Measurements from ENCODE around the gene SMTN. TPM values are rescaled to one million over a fixed set of nuclear protein-coding genes. Genes with fewer than 3 reads are reported as not detected.

SMTN gene
- total and polyA plus RNA-seq, 3 experiments from 2014 or later = 0.98 to 14.7 (median 13.2) TPM

DNA sequence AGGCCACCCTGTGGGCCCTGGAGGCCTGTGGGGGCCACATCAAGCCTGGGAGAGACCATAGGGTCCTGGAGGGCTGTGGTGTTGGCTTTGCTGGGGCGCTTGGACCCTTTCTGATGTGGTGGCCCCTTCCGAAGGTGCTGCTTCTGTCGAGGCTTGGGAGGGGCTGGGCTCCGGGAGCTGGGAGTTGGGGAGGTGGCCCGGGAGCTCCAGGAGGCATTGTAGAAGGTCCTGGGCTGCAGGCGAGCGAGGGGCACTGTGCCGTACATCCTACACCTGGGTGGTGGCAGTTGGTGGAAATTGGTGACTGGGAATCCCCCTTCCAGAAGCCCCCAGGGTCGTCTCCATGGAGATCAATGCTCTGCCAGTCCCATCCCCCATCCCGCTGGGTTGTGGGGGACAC is 56.6 kb downstream of the SMTN start:
- no peak for DNase-seq
- no peak overlapping the region for H3K27ac Mint-ChIP-seq
- Histone ChIP-seq H3K27ac (ENCODE audit: low read depth, low read length) (no peak overlapping the region), H3K4me3 (ENCODE audit: low read length) (no peak overlapping the region), H3K4me1 (ENCODE audit: insufficient read depth, low read length) (no peaks in the 10 kb centered on the region), H3K27me3 (ENCODE audit: insufficient read depth, low read length, poor library complexity, severe bottlenecking) (no peaks in the 10 kb centered on the region), H3K9me3 (ENCODE audit: low read length) (no peaks in the 10 kb centered on the region), H3K36me3 (ENCODE audit: insufficient read depth, low read length) (no peaks in the 10 kb centered on the region)
- no peak overlapping the region for H3K4me3 Mint-ChIP-seq
- H3K36me3 Mint-ChIP-seq = no peaks in the 10 kb centered on the region
- ChIA-PET CTCF (no interaction called here), POLR2A (no interaction called here)
- no peaks in the 10 kb centered on the region for H3K4me1 Mint-ChIP-seq
- no peaks in the 10 kb centered on the region for H3K9me3 Mint-ChIP-seq
- H3K27me3 Mint-ChIP-seq = peaks cover 8 to 9% of the 10 kb centered on the region in 2 donors

- Mint-ChIP-seq H3K27me3 (peaks cover 8 to 9% of the 10 kb centered on the region in 2 donors), H3K36me3 (no peaks in the 10 kb centered on the region), H3K4me1 (no peaks in the 10 kb centered on the region), H3K4me3 (no peak overlapping the region), H3K9me3 (no peaks in the 10 kb centered on the region), H3K27ac (no peak overlapping the region)
- H3K27ac ChIP-seq (ENCODE audit: low read depth, low read length) = no peak overlapping the region
- no peaks in the 10 kb centered on the region for H3K4me1 ChIP-seq (ENCODE audit: insufficient read depth, low read length)
- CTCF ChIA-PET = no interaction called here
- no peaks in the 10 kb centered on the region for H3K9me3 ChIP-seq (ENCODE audit: low read length)
- H3K36me3 ChIP-seq (ENCODE audit: insufficient read depth, low read length) = no peaks in the 10 kb centered on the region
- no peaks in the 10 kb centered on the region for H3K27me3 ChIP-seq (ENCODE audit: insufficient read depth, low read length, poor library complexity, severe bottlenecking)
- POLR2A ChIA-PET = no interaction called here
- H3K4me3 ChIP-seq (ENCODE audit: low read length) = no peak overlapping the region
- no peak for DNase-seq
These were observed 57.0 kb downstream of the SMTN start for GRCh38 chr22:31138126-31138525.

GRCh38 chr22:31139066-31139465 is 57.9 kb downstream of the SMTN start:
- POLR2A ChIA-PET = no interaction called here
- Histone ChIP-seq H3K4me3 (ENCODE audit: low read length) (no peak overlapping the region), H3K36me3 (ENCODE audit: insufficient read depth, low read length) (no peaks in the 10 kb centered on the region), H3K4me1 (ENCODE audit: insufficient read depth, low read length) (no peaks in the 10 kb centered on the region), H3K9me3 (ENCODE audit: low read length) (no peaks in the 10 kb centered on the region), H3K27me3 (ENCODE audit: insufficient read depth, low read length, poor library complexity, severe bottlenecking) (no peaks in the 10 kb centered on the region), H3K27ac (ENCODE audit: low read depth, low read length) (no peak overlapping the region)
- no peak for DNase-seq
- CTCF ChIA-PET = no interaction called here
- H3K9me3 Mint-ChIP-seq = no peaks in the 10 kb centered on the region
- no peak overlapping the region for H3K27ac Mint-ChIP-seq
- no peak overlapping the region for H3K4me3 Mint-ChIP-seq
- no peaks in the 10 kb centered on the region for H3K36me3 Mint-ChIP-seq
- peaks cover 8 to 9% of the 10 kb centered on the region in 2 donors for H3K27me3 Mint-ChIP-seq
- H3K4me1 Mint-ChIP-seq = no peaks in the 10 kb centered on the region

GRCh38 chr22:31139866-31140716 is 59.0 kb downstream of the SMTN start, which contains the start of gene PLA2G3:
PLA2G3 (minus strand) TSS chr22:31140508; CDS start chr22:31140354, 154 bp downstream.
- H3K36me3 Mint-ChIP-seq = no peaks in the 10 kb centered on the region
- H3K4me3 ChIP-seq (ENCODE audit: low read length) = no peak within 1 kb of the TSS
- peak within 1 kb of the TSS in 1 of 7 donors; percentile 54 for H3K4me3 Mint-ChIP-seq
- ChIA-PET CTCF (no interaction called here), POLR2A (no interaction called here)
- H3K4me1 ChIP-seq (ENCODE audit: insufficient read depth, low read length) = no peaks in the 10 kb centered on the region
- H3K27me3 ChIP-seq (ENCODE audit: insufficient read depth, low read length, poor library complexity, severe bottlenecking) = no peaks in the 10 kb centered on the region
- H3K27me3 Mint-ChIP-seq = peaks cover 8 to 9% of the 10 kb centered on the region in 2 donors
- H3K9me3 ChIP-seq (ENCODE audit: low read length) = no peaks in the 10 kb centered on the region
- H3K27ac Mint-ChIP-seq = peak within 1 kb of the TSS in 1 of 8 donors; percentile 27
- H3K36me3 ChIP-seq (ENCODE audit: insufficient read depth, low read length) = no peaks in the 10 kb centered on the region
- H3K9me3 Mint-ChIP-seq = no peaks in the 10 kb centered on the region
- no peaks in the 10 kb centered on the region for H3K4me1 Mint-ChIP-seq
- DNase-seq = no peak
- H3K27ac ChIP-seq (ENCODE audit: low read depth, low read length) = no peak within 1 kb of the TSS

- Histone ChIP-seq H3K4me1 (ENCODE audit: insufficient read depth, low read length) (no peaks in the 10 kb centered on the region), H3K36me3 (ENCODE audit: insufficient read depth, low read length) (no peaks in the 10 kb centered on the region), H3K27me3 (ENCODE audit: insufficient read depth, low read length, poor library complexity, severe bottlenecking) (no peaks in the 10 kb centered on the region), H3K4me3 (ENCODE audit: low read length) (no peak overlapping the region), H3K27ac (ENCODE audit: low read depth, low read length) (no peak overlapping the region), H3K9me3 (ENCODE audit: low read length) (no peaks in the 10 kb centered on the region)
- no peak overlapping the region for H3K4me3 Mint-ChIP-seq
- no peak for DNase-seq
- H3K27me3 Mint-ChIP-seq = peaks cover 8 to 9% of the 10 kb centered on the region in 2 donors
- no peak overlapping the region for H3K27ac Mint-ChIP-seq
- ChIA-PET POLR2A (no interaction called here), CTCF (no interaction called here)
- H3K9me3 Mint-ChIP-seq = no peaks in the 10 kb centered on the region
- no peaks in the 10 kb centered on the region for H3K36me3 Mint-ChIP-seq
- no peaks in the 10 kb centered on the region for H3K4me1 Mint-ChIP-seq
These were observed 59.6 kb downstream of the SMTN start for GRCh38 chr22:31140746-31141145.

DNA sequence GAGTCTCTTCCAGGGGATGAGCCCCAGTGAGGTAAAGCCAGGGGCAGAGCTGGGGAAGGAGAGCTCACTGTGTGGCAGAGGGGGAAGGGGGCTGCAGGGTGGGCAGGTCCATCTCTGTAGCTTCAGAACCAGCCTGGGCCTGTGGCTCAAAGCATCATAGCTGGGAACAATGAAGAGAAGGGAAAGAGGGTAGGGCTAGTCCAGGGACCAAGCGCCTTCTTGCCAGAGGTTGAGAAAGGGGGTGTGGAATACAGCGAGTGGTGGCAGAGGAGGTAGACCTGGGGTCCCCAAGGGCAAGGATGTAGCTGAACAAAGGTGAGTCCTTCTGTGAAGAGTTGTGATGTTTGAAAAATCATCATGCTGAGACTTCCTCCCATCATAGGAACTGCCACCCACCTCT is 60.4 kb downstream of the SMTN start:
- Mint-ChIP-seq H3K4me3 (no peak overlapping the region), H3K27me3 (peaks cover 8 to 9% of the 10 kb centered on the region in 2 donors), H3K4me1 (no peaks in the 10 kb centered on the region), H3K9me3 (no peaks in the 10 kb centered on the region), H3K27ac (peak overlapping the region in 2 of 8 donors; percentile 56 to 81), H3K36me3 (no peaks in the 10 kb centered on the region)
- H3K27me3 ChIP-seq (ENCODE audit: insufficient read depth, low read length, poor library complexity, severe bottlenecking) = no peaks in the 10 kb centered on the region
- ChIA-PET CTCF (no interaction called here), POLR2A (no interaction called here)
- H3K4me3 ChIP-seq (ENCODE audit: low read length) = no peak overlapping the region
- no peak overlapping the region for H3K27ac ChIP-seq (ENCODE audit: low read depth, low read length)
- no peak for DNase-seq
- H3K4me1 ChIP-seq (ENCODE audit: insufficient read depth, low read length) = no peaks in the 10 kb centered on the region
- no peaks in the 10 kb centered on the region for H3K9me3 ChIP-seq (ENCODE audit: low read length)
- no peaks in the 10 kb centered on the region for H3K36me3 ChIP-seq (ENCODE audit: insufficient read depth, low read length)

DNA sequence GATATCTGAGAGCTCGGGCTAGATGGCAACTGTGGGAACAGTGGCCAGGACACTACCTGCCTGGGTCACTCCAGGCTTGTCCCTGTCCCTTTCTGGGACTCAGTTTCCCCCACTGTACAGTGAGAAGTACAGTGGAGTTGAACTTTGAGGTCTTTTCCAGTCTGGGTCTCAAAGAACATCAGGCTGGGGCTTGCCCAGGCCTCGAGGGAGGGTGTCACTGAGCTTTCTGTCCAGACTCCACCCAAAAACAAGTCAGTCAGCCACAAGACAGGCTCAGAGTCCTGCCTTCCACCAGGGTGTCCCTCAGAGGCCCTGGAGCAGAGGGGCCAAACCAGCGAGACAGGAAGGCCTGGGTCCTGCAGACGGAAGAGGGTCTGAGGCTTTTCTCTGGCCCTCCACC is 61.2 kb downstream of the SMTN start:
- Mint-ChIP-seq H3K9me3 (peaks cover 0 to 5% (median 0%) of the 10 kb centered on the region in 5 donors), H3K36me3 (no peaks in the 10 kb centered on the region), H3K4me1 (no peaks in the 10 kb centered on the region), H3K27me3 (peaks cover 6 to 9% of the 10 kb centered on the region in 2 donors), H3K4me3 (no peak overlapping the region), H3K27ac (peak overlapping the region in 1 of 8 donors; percentile 34)
- H3K36me3 ChIP-seq (ENCODE audit: insufficient read depth, low read length) = no peaks in the 10 kb centered on the region
- no peak for DNase-seq
- no peak overlapping the region for H3K4me3 ChIP-seq (ENCODE audit: low read length)
- no peak overlapping the region for H3K27ac ChIP-seq (ENCODE audit: low read depth, low read length)
- no peaks in the 10 kb centered on the region for H3K9me3 ChIP-seq (ENCODE audit: low read length)
- ChIA-PET CTCF (no interaction called here), POLR2A (no interaction called here)
- H3K27me3 ChIP-seq (ENCODE audit: insufficient read depth, low read length, poor library complexity, severe bottlenecking) = no peaks in the 10 kb centered on the region
- no peaks in the 10 kb centered on the region for H3K4me1 ChIP-seq (ENCODE audit: insufficient read depth, low read length)

GRCh38 chr22:31143038-31143437 is 61.9 kb downstream of the SMTN start:
- Histone ChIP-seq H3K36me3 (ENCODE audit: insufficient read depth, low read length) (no peaks in the 10 kb centered on the region), H3K9me3 (ENCODE audit: low read length) (no peaks in the 10 kb centered on the region), H3K27ac (ENCODE audit: low read depth, low read length) (no peak overlapping the region), H3K4me3 (ENCODE audit: low read length) (no peak overlapping the region), H3K4me1 (ENCODE audit: insufficient read depth, low read length) (no peaks in the 10 kb centered on the region), H3K27me3 (ENCODE audit: insufficient read depth, low read length, poor library complexity, severe bottlenecking) (no peaks in the 10 kb centered on the region)
- H3K4me1 Mint-ChIP-seq = no peaks in the 10 kb centered on the region
- ChIA-PET POLR2A (interaction anchor here (0.6 kb wide), 1 partner anchor 17 kb away, joined by 3 read pairs; the partner anchor contains the start of gene RNF185), CTCF (no interaction called here)
- H3K36me3 Mint-ChIP-seq = no peaks in the 10 kb centered on the region
- no peak overlapping the region for H3K4me3 Mint-ChIP-seq
- peaks cover 4 to 9% of the 10 kb centered on the region in 2 donors for H3K27me3 Mint-ChIP-seq
- peaks cover 0 to 8% (median 0%) of the 10 kb centered on the region in 5 donors for H3K9me3 Mint-ChIP-seq
- H3K27ac Mint-ChIP-seq = no peak overlapping the region
- no peak for DNase-seq

Measured in CD8-positive, alpha-beta memory T cell (primary cell).